Neural cell (in vitro differentiated cells): Measurements from ENCODE around the gene CRAMP1. TPM values are rescaled to one million over a fixed set of nuclear protein-coding genes. Genes with fewer than 3 reads are reported as not detected.

Experiments used
- H2AFZ ChIP-seq: fragments of 200-600, 300-800 bp; sonication (generic), shearing (Covaris generic); 2 replicates; pipeline ENCODE4 v1.6.0; 2014; ENCODE audit warnings: low read depth, mild to moderate bottlenecking, antibody characterized with exemption, low read length, moderate library complexity
- H3F3A ChIP-seq: fragments of 200-600 bp; shearing (Covaris generic); 2 replicates; pipeline ENCODE4 v1.6.1; 2016; ENCODE audit warnings: mild to moderate bottlenecking, moderate library complexity, mixed read lengths, antibody characterized with exemption, low read length; ENCODE audit not compliant: insufficient read depth, poor library complexity, severe bottlenecking
- H3K27ac ChIP-seq: fragments of 200-600, 300-800 bp; sonication (generic), shearing (Covaris generic); 2 replicates; pipeline ENCODE4 v1.5.1; 2014; ENCODE audit warnings: mild to moderate bottlenecking, low read length, moderate library complexity
- H3K27me3 ChIP-seq: fragments of 300-800, 200-600 bp; sonication (generic), shearing (Covaris generic); 2 replicates; pipeline ENCODE4 v1.6.0; 2014; ENCODE audit warnings: mild to moderate bottlenecking, low read depth, low read length, moderate library complexity; ENCODE audit not compliant: insufficient read depth
- H3K36me3 ChIP-seq: fragments of 300-800, 200-600 bp; sonication (generic), shearing (Covaris generic); 2 replicates; pipeline ENCODE4 v1.5.1; 2014; ENCODE audit warnings: mild to moderate bottlenecking, antibody characterized with exemption, low read length, moderate library complexity; ENCODE audit not compliant: insufficient read depth
- H3K4me2 ChIP-seq: fragments of 300-800, 200-600 bp; sonication (generic), shearing (Covaris generic); 2 replicates; pipeline ENCODE4 v1.6.0; 2014; ENCODE audit warnings: mild to moderate bottlenecking, low read length
- H3K4me3 ChIP-seq: fragments of 300-800, 200-600 bp; sonication (generic), shearing (Covaris generic); 2 replicates; pipeline ENCODE4 v1.5.1; 2014; ENCODE audit warnings: mild to moderate bottlenecking, low read length, moderate library complexity
- H3K79me2 ChIP-seq: fragments of 200-600 bp; shearing (Covaris generic); replicated peaks from 2 replicates; pipeline ENCODE4 v1.6.0; 2014; ENCODE audit warnings: mild to moderate bottlenecking, low read length, moderate library complexity; ENCODE audit not compliant: insufficient read depth
- H3K9ac ChIP-seq: fragments of 300-800, 200-600 bp; sonication (generic), shearing (Covaris generic); 2 replicates; pipeline ENCODE4 v1.6.1; 2016; ENCODE audit warnings: mild to moderate bottlenecking, low read length, mixed read lengths
- H3K9me2 ChIP-seq: fragments of 200-600 bp; shearing (Covaris generic); 2 replicates; pipeline ENCODE4 v1.6.1; 2016; ENCODE audit warnings: mild to moderate bottlenecking, low read length, mixed read lengths; ENCODE audit not compliant: insufficient read depth
- H3K9me3 ChIP-seq: fragments of 200-600, 300-800 bp; sonication (generic), shearing (Covaris generic); 2 replicates; pipeline ENCODE4 v1.6.1; 2016; ENCODE audit warnings: mild to moderate bottlenecking, mixed run types, low read length, moderate library complexity, mixed read lengths
- H4K20me1 ChIP-seq: fragments of 200-600 bp; shearing (Covaris generic); 2 replicates; pipeline ENCODE4 v1.6.1; 2016; ENCODE audit warnings: mild to moderate bottlenecking, mixed run types; ENCODE audit not compliant: insufficient read depth
- CTCF ChIP-seq: fragments of 450-650 bp; IDR thresholded peaks from 2 replicates; pipeline ENCODE4 v1.5.1; 2014; ENCODE audit warnings: antibody characterized with exemption, mild to moderate bottlenecking, moderate library complexity; ENCODE audit not compliant: poor library complexity, severe bottlenecking
- EP300 ChIP-seq: fragments of 450-650 bp; conservative IDR thresholded peaks from 2 replicates; pipeline ENCODE4 v1.6.1; 2014; ENCODE audit warnings: antibody characterized with exemption, mild to moderate bottlenecking, moderate library complexity; ENCODE audit not compliant: poor library complexity, severe bottlenecking
- EZH2 ChIP-seq: fragments of 200-600, 300-800 bp; shearing (Covaris generic), sonication (generic); IDR thresholded peaks from 2 replicates; pipeline ENCODE4 v1.6.1; 2014; ENCODE audit warnings: antibody characterized with exemption, low read length, borderline replicate concordance, mild to moderate bottlenecking; ENCODE audit not compliant: insufficient read depth, poor library complexity, severe bottlenecking
- MXI1 ChIP-seq: fragments of 450-650 bp; conservative IDR thresholded peaks from 2 replicates; pipeline ENCODE4 v1.6.1; 2014; ENCODE audit warnings: antibody characterized with exemption, mild to moderate bottlenecking; ENCODE audit not compliant: poor library complexity, severe bottlenecking
- POLR2AphosphoS5 ChIP-seq: IDR thresholded peaks from 2 replicates; pipeline ENCODE4 v1.6.1; 2012
- RAD21 ChIP-seq: fragments of 450-650 bp; conservative IDR thresholded peaks from 2 replicates; pipeline ENCODE4 v1.6.1; 2014; ENCODE audit warnings: antibody characterized with exemption, mild to moderate bottlenecking, moderate library complexity
- REST ChIP-seq: IDR thresholded peaks from 2 replicates; pipeline ENCODE4 v1.6.1; 2012; ENCODE audit warnings: borderline replicate concordance
- SMC3 ChIP-seq: fragments of 450-650 bp; conservative IDR thresholded peaks from 2 replicates; pipeline ENCODE4 v1.6.1; 2014; ENCODE audit warnings: antibody characterized with exemption, mild to moderate bottlenecking, moderate library complexity; ENCODE audit not compliant: poor library complexity
- TAF1 ChIP-seq: IDR thresholded peaks from 2 replicates; pipeline ENCODE4 v1.6.1; 2012; ENCODE audit warnings: low read depth
- polyA plus RNA-seq: library from polyadenylated mRNA; depleted of rRNA; stranded (reverse); fragments of >200 nt; gene quantifications from 2 replicates; pipeline ENCODE4 v1.2.3, GENCODE V29; 2014

The CRAMP1 gene
- polyA plus RNA-seq, 1 donor from 2014 or later: 11.1 TPM

GRCh38 chr16:1688807-1689560 is 76.8 kb downstream of the CRAMP1 start:
- TF ChIP-seq EP300: no peak
- no peak for TF ChIP-seq REST
- TF ChIP-seq POLR2AphosphoS5: no peak
- no peak for TF ChIP-seq SMC3
- Histone ChIP-seq H3K4me2 (no peak overlapping the region), H3K36me3 (peaks cover 7% of the 10 kb centered on the region), H3K79me2 (peaks cover 32% of the 10 kb centered on the region), H3K4me3 (no peak overlapping the region), H3K27ac (no peak overlapping the region), H3K27me3 (no peaks in the 10 kb centered on the region), H3K9ac (no peak overlapping the region), H2AFZ (no peak overlapping the region), H3F3A (no peaks in the 10 kb centered on the region), H4K20me1 (no peaks in the 10 kb centered on the region), H3K9me2 (no peaks in the 10 kb centered on the region), H3K9me3 (no peaks in the 10 kb centered on the region)

GRCh38 chr16:1689853-1690252 is 77.7 kb downstream of the CRAMP1 start:
- no peaks in the 10 kb centered on the region for H3K9me3 ChIP-seq
- H3K9ac ChIP-seq: no peak overlapping the region

More at GRCh38 chr16:1689853-1690252, 77.7 kb downstream of the CRAMP1 start:
- Histone ChIP-seq H3K36me3 (peaks cover 11% of the 10 kb centered on the region), H2AFZ (no peak overlapping the region), H3K79me2 (peaks cover 26% of the 10 kb centered on the region), H3K4me3 (no peak overlapping the region), H3F3A (no peaks in the 10 kb centered on the region), H3K4me2 (no peak overlapping the region), H4K20me1 (no peaks in the 10 kb centered on the region), H3K9me2 (no peaks in the 10 kb centered on the region), H3K27ac (no peak overlapping the region), H3K27me3 (no peaks in the 10 kb centered on the region)
- TF ChIP-seq REST: no peak
- TF ChIP-seq POLR2AphosphoS5: no peak
- no peak for TF ChIP-seq EZH2
- no peak for TF ChIP-seq SMC3
- no peak for TF ChIP-seq RAD21
- TF ChIP-seq EP300: no peak
- no peak for TF ChIP-seq CTCF
- no peak for TF ChIP-seq TAF1
- no peak for TF ChIP-seq MXI1
